HG03039 (cell line): ENCODE data around the gene CADPS.

Source experiments
- ATAC-seq: cut with Tn5 transposase; IDR thresholded peaks from one replicate; pipeline ENCODE4 v1.9.1; 2021; ENCODE audit warnings: mild to moderate bottlenecking, moderate library complexity; ENCODE audit not compliant: unreplicated experiment

The CADPS gene

DNA sequence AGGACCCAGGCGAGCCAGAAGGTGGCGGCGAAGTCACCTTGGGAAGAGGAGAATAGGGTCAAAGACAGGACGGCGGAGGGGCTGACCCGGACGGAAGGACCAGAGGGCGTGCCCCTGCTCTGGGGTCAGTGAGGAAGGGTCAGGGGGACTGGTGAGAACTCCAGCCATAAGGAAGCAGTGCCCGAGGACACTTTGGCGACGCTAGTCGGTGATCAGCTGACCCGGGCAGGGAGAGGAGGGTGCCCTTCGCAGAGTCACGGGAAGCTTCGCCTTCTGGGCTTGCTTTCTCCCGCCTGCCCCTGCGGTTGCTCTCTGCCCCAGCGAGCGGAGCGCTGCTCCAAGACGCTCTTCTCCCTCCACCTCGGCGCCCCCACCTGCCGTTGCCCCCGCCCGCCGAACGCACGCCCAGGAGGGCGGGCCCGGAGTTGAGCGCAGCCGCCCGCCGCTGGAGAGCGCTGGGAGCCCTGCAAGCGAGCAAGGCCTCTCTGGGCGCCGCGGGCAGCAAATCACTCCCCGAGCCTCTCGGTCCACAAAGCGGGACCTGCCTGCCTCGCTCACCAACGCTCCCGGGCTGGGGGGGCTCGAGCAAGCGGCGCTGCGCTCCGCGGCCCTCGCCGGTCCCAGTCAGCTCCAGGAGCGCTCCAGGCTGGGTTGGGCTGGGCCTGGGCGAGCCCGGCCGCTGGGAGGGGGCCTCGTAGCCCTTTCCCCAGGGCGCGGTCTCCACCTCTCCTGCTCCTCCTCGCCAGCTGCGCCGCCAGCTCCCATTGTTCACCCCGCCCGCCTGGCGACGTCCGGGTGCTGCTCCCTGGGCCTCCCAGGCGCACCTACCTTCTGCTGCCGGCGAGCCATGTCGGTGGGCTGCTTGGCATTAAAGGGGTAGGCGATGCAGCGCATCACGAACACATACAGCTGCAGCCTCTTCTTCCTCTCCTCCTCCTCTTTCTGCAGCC is 1.2 kb downstream of the CADPS start:
- ATAC-seq, result no peak

DNA sequence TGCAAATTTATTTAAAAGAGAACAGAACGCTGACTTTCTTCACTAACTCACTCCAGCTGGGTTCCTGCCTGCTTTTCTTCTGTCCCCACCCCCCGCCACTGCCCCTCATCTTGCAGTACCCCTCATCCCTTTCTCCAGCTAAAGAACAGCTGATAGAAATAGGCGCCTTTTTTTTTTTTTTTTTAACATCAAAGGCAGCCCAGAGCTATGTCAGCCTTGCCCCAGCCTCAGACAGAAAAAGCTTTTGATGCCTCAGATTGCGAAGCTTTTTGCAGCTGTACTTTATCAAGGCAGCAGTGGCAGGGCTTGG is 1.8 kb downstream of the CADPS start:
- ATAC-seq, result no peak

DNA sequence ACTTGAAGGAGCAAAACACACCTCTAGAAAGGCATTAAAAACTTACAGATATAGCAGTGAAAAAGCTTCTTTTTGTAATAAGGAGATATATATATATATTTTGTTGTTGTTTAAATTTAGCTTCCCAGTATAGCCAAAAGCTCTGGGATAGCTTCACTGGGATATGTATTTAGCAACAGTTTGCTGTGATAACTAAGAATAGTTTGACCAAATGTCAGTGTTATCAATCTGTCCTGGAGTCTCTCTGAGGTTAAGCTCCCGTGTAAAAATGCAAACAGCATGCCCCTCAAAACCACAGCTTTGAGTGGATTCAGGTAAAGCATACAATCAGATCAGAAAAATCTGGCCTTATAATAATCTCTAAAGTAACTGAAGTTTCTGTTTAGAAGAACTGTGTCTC is 2.9 kb downstream of the CADPS start:
- no peak for ATAC-seq

DNA sequence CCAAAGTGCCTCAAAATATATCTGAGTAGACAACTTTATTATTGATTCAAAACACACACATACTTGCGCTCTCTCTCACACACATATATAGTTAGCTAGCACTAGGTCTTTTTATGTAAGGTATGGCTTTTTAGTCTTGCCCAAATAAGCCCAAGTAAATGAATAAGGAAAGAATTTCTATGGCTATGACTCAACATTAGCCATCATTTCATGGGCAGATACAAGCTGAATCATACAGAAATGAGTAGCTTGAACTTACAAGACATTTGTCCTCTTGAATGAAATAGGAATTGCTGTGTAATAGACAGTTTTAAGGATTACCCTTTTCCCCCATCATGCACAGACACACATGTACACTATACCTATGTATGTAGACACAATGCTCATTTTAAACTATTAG is 4.9 kb downstream of the CADPS start:
- no peak for ATAC-seq

DNA sequence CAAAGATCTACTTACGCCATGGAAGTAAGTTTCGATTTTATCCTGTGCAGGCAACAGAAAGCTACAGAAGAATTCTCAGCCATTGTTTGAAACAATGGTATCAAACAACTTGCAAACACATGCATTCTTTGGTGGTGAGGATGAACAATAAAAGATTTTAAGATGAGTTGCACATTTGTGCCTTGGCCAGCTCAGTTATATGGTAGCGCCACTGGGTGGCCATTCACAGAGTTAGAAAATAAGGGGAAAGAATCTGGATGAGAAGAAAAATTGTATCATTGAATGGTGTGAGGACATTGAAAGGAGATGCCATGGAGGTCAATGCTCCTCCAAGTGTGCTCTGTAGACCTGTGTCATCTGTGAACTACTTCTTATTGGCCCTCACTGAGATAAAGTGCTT is 11.6 kb downstream of the CADPS start:
- no peak for ATAC-seq

DNA sequence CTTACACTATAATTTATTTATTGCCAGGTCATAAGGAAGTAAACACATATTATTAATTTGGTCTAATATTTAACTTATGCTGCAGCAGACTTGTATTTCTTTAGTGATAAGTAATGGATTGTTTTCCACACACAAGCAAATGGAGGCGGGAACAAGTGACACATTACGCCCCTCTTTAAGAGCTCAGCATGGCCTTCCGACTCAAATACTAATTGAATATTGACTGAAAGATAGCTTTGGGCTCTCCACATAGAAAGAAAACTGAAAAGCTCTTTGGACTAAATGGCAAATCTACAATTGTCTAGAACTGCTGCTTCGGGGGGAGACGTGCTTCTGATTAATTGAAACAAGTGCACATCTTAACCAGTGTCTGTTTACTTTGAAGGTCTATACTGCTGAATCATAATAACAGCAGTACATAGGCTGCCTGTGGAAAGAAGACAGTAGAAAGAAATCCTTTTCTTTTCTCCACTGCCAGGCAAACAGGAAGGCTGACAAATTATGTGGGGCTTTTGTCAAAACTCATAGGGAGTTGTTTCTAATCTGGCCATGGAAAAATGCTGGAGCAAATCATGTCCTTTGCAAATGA is 15.9 kb downstream of the CADPS start:
- no peak for ATAC-seq

DNA sequence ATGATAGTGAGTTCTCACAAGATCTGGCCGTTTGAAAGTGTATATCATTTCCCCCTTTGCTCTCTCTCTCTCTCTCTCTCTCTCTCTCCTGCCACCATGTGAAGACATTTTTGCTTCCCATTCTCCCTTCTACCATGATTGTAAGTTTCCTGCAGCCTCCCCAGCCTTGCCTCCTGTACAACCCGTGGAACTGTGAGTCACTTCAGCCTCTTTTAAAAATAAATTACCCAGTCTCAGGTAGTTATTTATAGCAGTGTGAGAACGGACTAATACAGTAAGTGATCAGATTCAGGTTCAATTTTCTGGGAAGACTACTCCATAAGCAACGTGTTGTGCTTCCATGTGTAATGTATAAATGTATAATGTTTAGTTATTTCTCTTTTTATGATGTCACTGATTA is 29.2 kb downstream of the CADPS start:
- no peak for ATAC-seq

DNA sequence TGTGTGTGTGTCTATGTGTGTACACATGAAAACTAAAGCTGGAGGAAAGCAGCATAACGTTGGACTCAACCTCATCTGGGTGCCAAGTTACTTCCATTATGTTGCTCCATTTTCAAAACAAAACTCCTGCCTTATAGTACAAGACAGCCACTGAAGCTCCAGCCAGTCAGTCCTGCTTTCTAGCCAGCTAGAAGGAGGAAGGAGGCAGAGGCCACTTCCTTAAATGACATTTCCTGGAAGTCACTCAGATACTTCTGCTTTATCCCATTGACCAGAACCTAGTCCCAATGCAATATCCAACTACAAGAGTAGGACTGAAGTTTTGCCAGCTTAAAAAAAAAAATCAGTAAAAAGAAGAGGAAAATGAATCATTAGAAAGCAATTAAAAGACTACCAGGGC is 31.7 kb downstream of the CADPS start:
- ATAC-seq, result no peak

DNA sequence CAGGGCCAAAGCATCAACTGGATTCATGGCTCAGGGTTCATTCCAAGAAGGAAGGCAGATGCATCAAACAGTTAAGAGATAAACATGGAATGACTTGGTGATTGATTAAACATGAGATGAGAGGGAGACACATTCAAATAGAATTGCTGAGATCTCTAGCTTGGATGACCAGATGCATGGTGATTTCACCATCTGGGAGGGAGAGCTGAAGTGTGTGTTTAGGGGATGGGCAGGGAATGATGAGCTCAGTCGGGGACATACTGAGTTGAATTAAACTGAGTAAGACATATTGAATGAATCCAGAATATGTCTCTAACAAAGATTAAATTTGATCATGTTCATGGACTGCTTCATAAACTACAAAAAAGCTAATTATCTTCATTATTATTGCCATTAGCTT is 35.5 kb downstream of the CADPS start:
- ATAC-seq, result no peak

DNA sequence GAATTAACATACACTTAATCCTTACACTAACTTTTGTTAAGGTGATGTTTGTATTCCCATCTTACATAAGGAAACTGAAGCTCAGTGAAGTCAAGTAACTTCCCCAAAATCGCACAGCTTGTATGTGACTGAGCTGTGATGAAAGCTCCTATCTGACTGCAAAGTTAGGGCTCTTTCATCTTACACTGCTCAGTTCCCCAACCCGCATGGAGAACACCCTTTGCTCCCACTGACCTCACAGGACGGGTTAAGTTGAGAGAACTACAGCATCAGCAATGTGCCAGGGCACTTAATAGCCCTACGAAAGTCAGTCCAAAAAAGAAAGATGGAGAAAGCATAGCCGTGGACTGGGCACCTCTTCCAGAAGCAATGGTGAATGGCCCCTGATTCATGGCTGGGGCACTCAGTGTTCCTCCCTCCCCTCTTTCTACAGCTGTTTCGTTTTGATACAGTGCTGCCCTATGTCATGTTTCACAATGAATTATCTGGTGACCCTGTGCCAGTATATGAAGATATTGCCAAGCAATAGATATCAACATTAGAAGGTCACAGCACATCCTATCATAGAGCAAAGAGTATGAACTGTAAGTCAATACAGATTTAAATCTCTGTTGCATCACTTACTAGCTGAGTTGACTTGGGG is 38.0 kb downstream of the CADPS start:
- ATAC-seq, result no peak

DNA sequence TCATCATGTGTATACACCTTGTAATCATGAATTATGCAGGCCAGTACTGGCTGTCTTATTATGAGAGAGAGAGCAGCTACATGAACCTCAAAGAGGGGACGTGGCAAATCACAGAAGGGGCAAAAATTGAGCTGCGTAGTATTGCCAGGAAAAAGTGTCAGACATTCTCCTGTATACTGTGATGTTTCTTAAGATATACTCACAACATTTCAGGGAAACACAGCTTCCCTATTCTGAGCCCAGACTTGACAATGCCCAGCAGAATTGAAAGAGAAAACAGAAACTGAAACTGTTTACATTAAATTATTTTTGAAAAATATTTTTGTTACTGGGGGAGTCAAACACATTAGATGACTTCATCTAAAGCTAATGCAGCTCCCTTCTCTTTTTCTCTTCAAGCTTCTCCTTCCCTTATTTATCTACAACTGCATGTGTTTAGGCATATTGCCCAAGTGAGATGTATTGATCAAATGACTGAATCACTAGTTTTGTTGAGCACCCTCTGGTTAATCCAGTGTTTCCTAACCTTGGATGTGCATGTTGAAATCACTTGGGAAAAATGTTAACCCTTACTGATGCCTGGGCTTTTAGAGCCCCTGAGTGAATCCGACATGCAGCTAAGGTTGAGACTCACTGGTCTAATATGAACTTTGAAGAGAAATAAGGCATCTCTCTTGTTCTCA is 39.5 kb downstream of the CADPS start:
- peak; percentile 51 for ATAC-seq

DNA sequence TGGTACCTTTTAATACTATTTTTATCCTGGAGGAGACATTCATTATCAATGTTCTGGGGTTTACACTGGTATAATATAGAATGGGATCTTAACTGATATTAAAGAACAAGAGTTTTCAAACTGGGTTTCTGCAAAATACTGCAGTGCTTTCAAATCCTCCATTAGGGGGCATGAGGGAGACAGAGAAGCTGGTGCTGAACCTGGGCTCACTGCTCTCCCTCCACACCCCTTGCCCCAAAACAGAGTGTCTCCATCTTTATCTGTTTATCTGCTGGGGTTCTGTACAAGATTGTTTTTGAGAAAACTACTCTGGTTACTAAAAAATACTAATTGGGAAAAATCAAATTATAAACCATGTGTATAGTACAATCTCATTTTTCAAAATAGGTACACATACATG is 41.7 kb downstream of the CADPS start:
- no peak for ATAC-seq

DNA sequence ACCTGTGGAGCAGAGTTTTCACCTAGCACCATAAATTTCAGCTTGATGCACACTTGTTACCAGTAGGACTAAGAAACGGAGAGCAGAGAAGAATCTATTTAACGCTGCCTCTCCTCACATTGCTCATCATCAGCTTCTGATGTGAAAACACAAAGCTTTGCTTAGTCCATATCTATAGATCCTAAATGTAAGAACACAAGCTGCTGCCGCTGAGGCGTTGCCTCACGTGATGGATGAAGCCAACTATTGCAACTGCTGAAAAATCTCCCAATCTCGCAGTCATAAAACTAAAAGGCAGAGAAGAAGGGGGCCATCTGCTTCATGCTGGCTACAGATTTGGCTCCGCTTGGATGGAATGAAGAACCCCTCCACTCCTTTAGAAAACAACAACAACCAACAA is 42.7 kb downstream of the CADPS start:
- no peak for ATAC-seq

DNA sequence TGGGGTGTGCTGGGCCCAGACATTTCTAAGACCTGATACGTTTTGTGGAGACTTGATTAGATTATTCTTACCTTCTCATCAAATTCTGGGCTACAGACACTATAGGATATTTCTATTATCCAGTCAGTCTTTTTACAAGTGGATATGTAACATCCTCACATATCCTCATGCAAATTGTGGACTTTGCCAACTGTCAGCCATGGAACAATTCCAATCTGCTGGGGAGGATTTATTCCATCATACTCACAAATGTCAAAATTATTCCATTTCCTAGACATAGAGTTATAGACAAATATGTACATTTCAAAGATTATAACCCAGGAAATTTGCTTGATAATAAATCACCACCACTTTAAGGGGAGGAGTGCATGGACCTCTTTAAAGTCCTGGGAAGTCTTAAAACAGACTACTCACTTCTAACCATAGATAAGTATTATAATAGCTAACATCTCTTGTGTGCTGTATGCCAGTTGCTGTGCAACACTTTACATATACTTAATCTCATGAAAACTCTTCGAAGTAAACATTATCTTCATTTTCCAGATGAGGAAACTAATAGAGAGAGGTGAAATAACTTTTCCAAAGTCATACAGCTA is 44.4 kb downstream of the CADPS start:
- no peak for ATAC-seq

DNA sequence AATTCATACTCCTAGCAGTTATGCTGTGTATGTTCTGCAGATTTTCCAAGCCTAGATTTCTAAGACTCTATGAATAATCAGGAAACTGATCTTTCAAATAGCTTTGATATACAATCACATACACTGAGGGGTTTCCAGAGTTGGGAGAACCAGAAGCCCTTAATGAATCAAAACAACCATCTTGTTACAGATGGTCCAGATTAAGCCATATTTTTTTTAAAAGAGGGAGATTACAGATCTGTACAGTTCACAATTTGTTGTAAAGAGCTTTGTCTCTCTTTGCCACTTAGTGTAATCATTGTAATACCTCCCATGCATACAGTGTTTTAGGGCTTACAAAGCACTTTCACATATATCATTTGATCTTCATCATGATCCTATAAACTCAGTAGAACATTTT is 47.7 kb downstream of the CADPS start:
- no peak for ATAC-seq

DNA sequence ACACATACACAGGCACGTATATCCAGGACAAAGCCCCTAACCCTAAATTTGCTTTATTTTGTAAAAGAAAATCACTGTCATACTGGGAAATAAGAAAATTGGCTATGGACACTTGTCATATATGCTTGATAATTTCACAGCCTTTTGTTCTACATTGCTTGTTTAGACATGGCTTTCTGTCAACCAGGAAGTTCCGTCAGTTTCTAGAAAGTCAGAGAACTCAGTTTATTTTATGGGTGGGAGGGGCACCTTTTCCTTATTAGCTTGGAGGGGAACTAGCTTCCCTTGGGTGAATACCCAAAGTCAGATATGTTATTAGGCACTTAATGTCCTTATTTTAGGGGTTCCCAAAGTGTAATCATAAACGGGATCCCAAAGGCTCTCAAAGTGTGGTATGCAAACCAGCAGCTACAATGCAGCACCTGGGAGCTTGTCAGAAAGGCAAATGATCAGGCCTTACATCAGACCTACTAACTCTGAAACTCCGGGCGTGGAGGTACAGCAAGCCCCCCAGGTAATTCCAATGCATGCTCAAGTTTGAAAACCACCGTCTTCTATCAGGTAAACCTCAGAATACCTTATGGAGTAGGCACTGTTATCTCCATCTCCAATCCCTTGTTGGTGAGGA is 50.1 kb downstream of the CADPS start:
- ATAC-seq, result no peak

DNA sequence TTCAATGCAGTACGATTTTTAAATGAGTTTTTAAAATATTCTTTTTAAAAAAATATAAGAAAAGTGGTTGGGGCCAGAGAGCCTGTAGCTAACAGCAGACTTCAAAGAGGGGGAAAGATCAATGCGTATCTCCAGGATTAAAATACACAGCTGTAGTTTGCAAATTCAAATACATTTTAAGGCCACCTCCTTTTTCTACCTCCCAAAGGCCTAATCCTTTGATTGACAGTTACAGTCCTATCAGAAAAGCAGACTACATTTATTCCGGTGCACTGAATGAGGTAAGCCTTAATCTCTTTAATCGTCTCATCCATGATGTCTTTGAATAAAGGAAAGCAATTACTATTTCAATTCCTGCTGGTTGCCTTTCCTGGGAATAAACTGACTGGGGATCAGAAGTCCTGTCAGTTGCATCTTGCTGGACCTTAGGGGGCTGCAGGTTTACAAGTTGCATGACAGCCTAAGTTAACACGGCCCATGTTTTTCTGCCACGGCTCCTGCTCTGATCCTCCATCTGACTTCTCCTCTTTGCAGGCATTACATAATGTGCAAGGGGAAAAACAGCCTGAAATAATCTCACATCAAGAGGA is 51.7 kb downstream of the CADPS start:
- no peak for ATAC-seq

DNA sequence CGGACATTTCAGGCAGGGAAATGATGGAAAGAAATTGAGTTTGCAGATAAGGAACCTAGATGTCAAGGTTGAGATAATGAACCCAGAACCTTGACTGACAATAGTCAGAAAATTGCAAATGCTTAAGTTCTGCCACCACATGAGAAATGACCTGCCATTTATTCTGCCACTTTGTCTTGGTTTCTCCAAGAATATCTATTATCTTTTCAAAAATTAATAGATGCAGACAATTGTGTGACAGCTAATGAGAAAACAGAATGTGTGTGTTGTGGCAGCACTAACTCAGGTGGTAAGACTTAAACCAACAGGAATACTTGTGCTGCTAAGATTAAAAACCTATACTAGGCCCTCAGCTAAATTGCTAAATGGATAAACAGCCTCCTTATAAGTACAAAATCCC is 52.3 kb downstream of the CADPS start:
- ATAC-seq, result no peak

DNA sequence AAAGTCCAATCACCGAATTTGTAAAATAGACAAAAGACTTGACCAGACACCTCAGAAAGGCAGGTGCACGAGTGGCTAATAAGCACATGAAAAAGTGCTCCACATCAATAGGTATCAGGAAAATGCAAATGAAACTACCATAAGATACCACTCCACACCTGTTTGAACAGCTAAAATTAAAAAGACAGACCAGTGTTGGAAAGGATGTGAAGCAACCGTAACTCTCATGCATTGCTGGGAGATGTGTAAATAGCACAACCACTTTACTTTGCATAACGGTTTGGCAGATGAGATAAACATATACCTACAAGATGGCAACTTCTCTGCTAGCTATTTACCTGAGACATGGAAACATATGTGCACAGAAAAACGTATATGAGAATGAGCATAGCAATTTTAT is 56.9 kb downstream of the CADPS start:
- ATAC-seq, result peak; percentile 85

DNA sequence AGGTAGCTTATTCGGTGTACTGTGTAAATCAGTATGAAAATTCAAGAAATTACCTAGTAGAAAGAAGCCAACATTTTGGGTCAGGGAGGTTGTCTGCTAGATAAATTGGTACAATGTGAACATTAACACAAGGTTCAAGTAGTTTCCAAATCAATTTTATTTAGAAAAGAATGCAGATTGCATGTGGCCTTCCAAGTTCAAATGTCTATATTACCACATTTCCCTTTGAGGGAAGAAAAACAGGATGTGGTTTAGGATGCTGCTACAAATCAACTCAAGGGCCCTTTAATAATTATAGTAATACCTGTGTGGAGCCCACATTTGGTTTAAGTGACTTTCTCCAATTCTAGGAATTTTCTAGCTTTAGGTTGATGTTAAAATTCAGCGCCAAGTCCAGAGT is 57.5 kb downstream of the CADPS start:
- ATAC-seq, result no peak
